ENCODE measurements around the gene CABP4. TPM values are rescaled to one million over a fixed set of nuclear protein-coding genes. Genes with fewer than 3 reads are reported as not detected.
"Not testable (repeated sequence)": the region's sequence is repeated elsewhere in the genome, so short reads cannot be mapped to it uniquely, and the experiment has no call there.

CABP4 gene
- total RNA-seq, 1 experiment from 2014 or later: not detected

GRCh38 chr11:67423891-67424613 lies 31.1 kb upstream of the CABP4 start:
- intact Hi-C loops (cut with micrococcal nuclease): no loop called here
- no peaks in the 10 kb centered on the region for H4K20me1 ChIP-seq (ENCODE audit: insufficient read depth)
- H3K9ac ChIP-seq (ENCODE audit: low read length): no peak overlapping the region
- no peaks in the 10 kb centered on the region for H3K36me3 ChIP-seq (ENCODE audit: control insufficient read depth in 1 of 2, insufficient read depth in 2 of 2, low read length in 2 of 2)
- H2AFZ ChIP-seq (ENCODE audit: low read depth, low read length, poor library complexity, severe bottlenecking): no peak overlapping the region
- H3K4me3 ChIP-seq (replicated peaks in 1 of 2; ENCODE audit: low read depth in 1 of 2, low read length in 2 of 2): no peak overlapping the region
- CTCF ChIA-PET: interaction anchor here (1.3 kb wide), 1 partner anchor 22 kb away, joined by 5 read pairs; the partner anchor contains the start of gene PPP1CA
- H3K9me2 ChIP-seq (ENCODE audit: insufficient read depth): no peaks in the 10 kb centered on the region
- H3K4me1 ChIP-seq (ENCODE audit: control insufficient read depth in 1 of 2, insufficient read depth in 2 of 2, low read length in 2 of 2): peaks cover 11 to 31% of the 10 kb centered on the region in 2 experiments; a peak in 3 of 4 replicates
- TF ChIP-seq POLR2AphosphoS5 (IDR thresholded peaks at IDR 0.05; ENCODE audit: low read depth, low read length): no peak
- TF ChIP-seq CEBPB (IDR thresholded peaks at IDR 0.05; ENCODE audit: low read depth): no peak
- no peak for TF ChIP-seq SRF (IDR thresholded peaks at IDR 0.05; ENCODE audit: low read depth)
- no peak for TF ChIP-seq YY1 (IDR thresholded peaks at IDR 0.05; ENCODE audit: extremely low read depth, insufficient replicate concordance, low read depth, low read length)
- no peak for TF ChIP-seq SIN3A (IDR thresholded peaks at IDR 0.05; ENCODE audit: low read depth)
- TF ChIP-seq MAX (IDR thresholded peaks at IDR 0.05): no peak
- TF ChIP-seq CBX3 (IDR thresholded peaks at IDR 0.05; ENCODE audit: low read depth): no peak
- TF ChIP-seq RAD21 (IDR thresholded peaks at IDR 0.05; ENCODE audit: low read depth): no peak
- TF ChIP-seq EZH2 (IDR thresholded peaks at IDR 0.05): no peak
- TF ChIP-seq ZBTB33 (IDR thresholded peaks at IDR 0.05; ENCODE audit: extremely low read depth, insufficient replicate concordance, low read length): no peak
- no peak for TF ChIP-seq ZNF274 (IDR thresholded peaks at IDR 0.05; ENCODE audit: low read depth, low read length)
- TF ChIP-seq SP1 (IDR thresholded peaks at IDR 0.05; ENCODE audit: low read depth): no peak
- H3K9me3 ChIP-seq (ENCODE audit: control insufficient read depth in 1 of 2, insufficient read depth in 1 of 2, low read depth in 1 of 2, low read length in 2 of 2): no peaks in the 10 kb centered on the region
- ATAC-seq (no peak), DNase-seq (ENCODE audit: low read depth, low spot score) (no peak)
- H3K4me2 ChIP-seq (ENCODE audit: low read length): no peak overlapping the region
- RAD21 ChIA-PET (ENCODE audit: low non-redundant PET in 1 of 2, low total read pairs in 2 of 2, uncharacterized antibody in 2 of 2, unreplicated experiment in 2 of 2): no interaction called here
- POLR2A ChIA-PET: no interaction called here
- H3K79me2 ChIP-seq (ENCODE audit: insufficient read depth, low read length): peaks cover 8% of the 10 kb centered on the region
- no TSS peak for BruUV-seq (replicated peaks)
- H3K27me3 ChIP-seq (ENCODE audit: insufficient read depth, low read length): no peaks in the 10 kb centered on the region
- H3K27ac ChIP-seq (ENCODE audit: low read depth, low read length): no peak overlapping the region

GRCh38 chr11:67427364-67427859 lies 27.7 kb upstream of the CABP4 start:
- H3K4me3 ChIP-seq (replicated peaks in 1 of 2; ENCODE audit: low read depth in 1 of 2, low read length in 2 of 2); H4K20me1 ChIP-seq (ENCODE audit: insufficient read depth); DNase-seq (ENCODE audit: low read depth, low spot score); ATAC-seq; H3K27me3 ChIP-seq (ENCODE audit: insufficient read depth, low read length); H3K36me3 ChIP-seq (ENCODE audit: control insufficient read depth in 1 of 2, insufficient read depth in 2 of 2, low read length in 2 of 2); CTCF ChIA-PET; H3K9me2 ChIP-seq (ENCODE audit: insufficient read depth); H2AFZ ChIP-seq (ENCODE audit: low read depth, low read length, poor library complexity, severe bottlenecking); H3K9ac ChIP-seq (ENCODE audit: low read length); BruUV-seq (replicated peaks); RAD21 ChIA-PET (ENCODE audit: low non-redundant PET in 1 of 2, low total read pairs in 2 of 2, uncharacterized antibody in 2 of 2, unreplicated experiment in 2 of 2); H3K9me3 ChIP-seq (ENCODE audit: control insufficient read depth in 1 of 2, insufficient read depth in 1 of 2, low read depth in 1 of 2, low read length in 2 of 2): not testable (repeated sequence)
- Histone ChIP-seq H3K4me2 (ENCODE audit: low read length) (peak overlapping the region; percentile 95; the same call in 1 of the 2 replicates), H3K27ac (ENCODE audit: low read depth, low read length) (peak overlapping the region; percentile 20; the same call in 1 of the 2 replicates), H3K4me1 (ENCODE audit: control insufficient read depth in 1 of 2, insufficient read depth in 2 of 2, low read length in 2 of 2) (peaks cover 15 to 21% of the 10 kb centered on the region in 2 experiments), H3K79me2 (ENCODE audit: insufficient read depth, low read length) (peaks cover 27% of the 10 kb centered on the region)
- POLR2A ChIA-PET: interaction anchor here (0.7 kb wide), 1 partner anchor 59 kb away, joined by 3 read pairs; no protein-coding TSS in a partner anchor
- intact Hi-C loops (cut with micrococcal nuclease): loop anchor here (5.0 kb wide), 1 partner anchor 80 kb away; the partner anchor contains the start of genes CDK2AP2 and PITPNM1

Data from HCT116 (cell line).